ENCODE results near the gene C10orf95.
"Not testable (repeated sequence)": the region's sequence is repeated elsewhere in the genome, so short reads cannot be mapped to it uniquely, and the experiment has no call there.

The C10orf95 gene, protein sequence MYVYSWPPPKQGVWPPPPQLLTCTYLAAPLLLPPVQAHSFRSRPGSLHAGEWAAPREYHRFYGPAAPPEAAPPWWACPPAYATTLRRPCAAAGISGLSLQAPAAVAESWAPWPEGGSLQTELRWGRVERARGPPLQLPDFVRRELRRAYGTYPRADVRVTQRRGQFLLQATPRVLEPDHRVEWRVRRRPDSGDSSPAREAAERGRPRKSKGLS

DNA sequence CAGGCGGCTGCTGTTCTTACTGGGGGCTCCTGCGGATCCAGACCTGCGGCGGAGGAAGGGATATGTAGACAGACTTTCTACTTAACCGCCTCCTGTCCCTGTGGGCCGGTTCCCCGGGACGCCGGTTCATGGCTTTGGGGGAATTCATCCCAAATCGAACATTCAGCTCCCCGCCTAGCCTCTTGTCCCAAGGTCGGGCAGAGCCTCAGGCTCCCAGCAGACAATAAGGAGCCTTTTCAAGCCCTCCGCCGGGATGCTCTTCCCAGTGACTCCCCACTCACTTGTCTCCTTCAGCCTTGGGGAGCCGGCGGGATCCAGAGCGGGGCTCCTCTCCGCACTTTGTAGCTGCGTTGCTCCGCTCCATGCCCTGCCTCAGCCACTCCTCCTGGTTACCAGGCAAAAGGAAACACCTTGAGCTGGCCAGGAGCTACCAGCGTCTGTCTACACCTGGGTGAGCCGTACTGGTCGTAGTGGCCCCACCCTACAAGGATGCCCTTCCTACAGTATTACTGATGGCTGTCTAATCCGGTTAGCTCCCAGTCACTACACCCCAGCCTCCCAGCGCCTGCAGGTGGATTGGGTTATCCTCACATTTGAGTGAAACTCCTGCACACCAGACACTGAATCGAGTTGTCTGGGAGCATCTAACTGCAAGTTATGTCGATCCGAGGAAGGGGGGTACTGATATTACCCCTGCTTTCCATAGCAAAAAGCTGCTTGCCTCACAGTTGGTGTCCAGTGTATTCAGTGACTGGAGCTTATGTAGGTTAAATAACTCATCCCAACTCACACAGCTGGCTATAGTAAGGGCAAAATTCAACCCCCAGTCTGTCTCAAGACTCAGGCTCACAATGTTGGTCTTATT, at the start of gene C10orf95:
C10orf95 (minus strand) TSS at position 439 of the 865 bp plus-strand sequence. CDS start 450 bp downstream, outside the sequence.
- DNase-seq, result no peak

DNA sequence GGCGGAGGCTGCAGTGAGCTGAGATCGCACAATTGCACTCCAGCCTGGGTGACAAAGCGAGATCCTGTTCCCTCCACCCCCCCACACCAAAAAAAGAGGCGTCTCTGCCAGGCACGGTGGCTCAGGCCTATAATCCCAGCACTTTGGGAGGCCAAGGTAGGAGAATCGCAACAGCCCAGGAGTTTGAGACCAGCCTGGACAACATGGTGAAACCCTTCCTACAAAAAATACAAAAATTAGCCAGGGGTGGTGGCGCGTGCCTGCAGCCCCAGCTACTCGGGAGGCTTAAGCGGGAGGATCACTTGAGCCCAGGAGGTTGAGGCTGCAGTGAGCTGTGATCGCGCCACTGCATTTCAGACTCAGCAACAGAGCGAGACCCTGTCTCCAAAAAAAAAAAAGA, 49.3 kb upstream of the C10orf95 start:
- DNase-seq, result not testable (repeated sequence)

DNA sequence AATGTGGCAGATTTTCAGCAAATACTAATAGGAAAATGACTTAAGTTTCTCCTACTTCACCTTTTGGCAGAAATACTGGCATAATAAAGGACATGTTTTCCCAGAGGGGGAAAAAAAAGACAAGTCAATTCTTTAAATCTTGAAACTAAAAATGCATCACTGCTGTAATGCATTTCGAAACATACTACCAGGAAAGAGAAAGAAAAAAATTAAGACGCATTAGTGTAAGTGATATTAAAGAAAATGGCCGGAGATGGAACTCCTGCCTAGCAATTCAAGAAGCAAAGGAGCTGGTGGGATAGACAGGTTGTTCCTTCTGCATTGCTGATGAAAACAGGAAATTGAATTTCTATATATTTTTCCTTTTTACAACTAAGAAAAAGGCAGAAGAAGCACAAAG, 48.0 kb upstream of the C10orf95 start:
- no peak for DNase-seq

DNA sequence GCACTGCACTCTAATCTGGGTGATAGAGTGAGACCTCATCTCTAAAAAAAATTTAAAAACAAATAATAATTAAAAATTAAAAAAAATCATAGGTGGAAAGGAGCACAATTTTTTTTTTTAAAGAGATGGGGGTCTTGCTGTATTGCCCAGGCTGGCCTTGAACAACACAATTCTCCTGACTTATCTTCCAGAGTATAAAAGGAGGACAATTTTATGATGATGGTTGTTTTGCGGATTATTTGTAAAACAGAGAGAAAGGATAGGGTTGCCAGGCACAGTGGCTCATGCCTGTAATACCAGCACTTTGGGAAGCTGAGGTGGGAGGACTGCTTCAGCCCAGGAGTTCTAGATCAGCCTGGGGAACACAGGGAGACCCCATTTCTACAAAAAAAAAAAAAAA, 46.2 kb upstream of the C10orf95 start:
- DNase-seq, result no peak

DNA sequence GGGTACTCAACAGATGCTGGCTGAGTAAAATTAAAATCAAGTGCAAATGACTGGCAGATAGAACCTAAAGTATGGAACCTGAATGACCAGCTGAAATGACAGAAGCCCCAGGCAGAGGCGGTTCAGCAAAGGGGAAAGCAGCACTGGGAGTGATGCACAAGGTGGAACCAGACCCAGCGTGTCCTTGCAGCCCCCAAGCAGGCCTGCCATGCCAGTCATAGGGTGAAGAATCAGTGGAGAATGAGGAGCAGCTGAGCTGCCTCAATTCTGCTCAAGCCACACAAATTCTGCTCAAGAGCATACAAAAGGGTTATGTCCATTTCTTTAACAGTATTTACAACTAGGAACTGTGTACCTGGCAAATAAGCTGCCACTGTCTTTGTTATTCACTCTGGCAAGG, 42.4 kb upstream of the C10orf95 start:
- no peak for DNase-seq

DNA sequence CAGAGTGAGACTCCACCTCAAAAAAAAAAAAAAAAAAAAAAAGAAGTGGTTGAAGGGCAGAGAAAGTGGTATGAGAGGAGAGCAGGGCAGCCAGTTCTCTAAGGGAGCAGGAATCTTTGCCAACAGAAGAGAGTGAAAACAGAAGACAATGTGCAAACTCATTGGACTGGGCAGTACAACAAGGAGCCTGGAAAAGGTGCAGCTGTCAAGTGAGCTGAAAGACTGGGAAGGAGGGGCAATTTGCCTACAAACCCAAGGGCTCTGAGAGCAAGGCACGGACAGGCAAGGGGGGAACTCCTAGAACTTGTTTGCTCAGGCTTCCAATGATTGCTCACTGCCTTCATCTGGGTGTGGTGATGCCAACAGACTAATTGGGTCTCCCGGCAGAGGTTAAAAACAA, 41.6 kb upstream of the C10orf95 start:
- no peak for DNase-seq

DNA sequence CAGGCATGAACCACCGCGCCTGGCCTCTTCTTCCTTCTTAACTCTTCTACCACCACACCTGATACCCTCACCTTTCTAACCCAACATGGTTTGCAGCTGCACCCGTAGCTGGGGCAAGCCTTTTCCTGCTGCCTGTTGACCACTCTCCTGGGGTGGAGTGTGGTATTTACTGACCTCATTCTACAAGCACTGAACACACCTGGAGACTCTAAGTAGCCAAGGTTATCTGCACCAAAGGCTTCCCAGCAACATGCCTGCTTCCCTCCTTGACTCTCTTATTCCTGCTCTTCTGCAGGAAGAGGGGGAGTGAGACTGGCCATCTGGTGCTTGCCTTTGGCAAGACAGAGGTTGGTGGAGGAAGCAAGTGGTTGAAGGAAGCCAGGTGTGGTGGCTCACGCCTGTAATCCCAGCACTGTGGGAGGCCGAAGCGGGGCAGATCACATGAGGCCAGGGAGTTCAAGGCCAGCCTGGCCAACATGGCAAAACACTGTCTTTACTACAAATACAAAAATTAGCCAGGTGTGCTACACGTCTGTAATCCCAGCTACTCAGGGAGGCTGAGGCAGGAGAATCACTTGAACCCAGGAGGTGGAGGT, 41.1 kb upstream of the C10orf95 start:
- DNase-seq, result no peak

DNA sequence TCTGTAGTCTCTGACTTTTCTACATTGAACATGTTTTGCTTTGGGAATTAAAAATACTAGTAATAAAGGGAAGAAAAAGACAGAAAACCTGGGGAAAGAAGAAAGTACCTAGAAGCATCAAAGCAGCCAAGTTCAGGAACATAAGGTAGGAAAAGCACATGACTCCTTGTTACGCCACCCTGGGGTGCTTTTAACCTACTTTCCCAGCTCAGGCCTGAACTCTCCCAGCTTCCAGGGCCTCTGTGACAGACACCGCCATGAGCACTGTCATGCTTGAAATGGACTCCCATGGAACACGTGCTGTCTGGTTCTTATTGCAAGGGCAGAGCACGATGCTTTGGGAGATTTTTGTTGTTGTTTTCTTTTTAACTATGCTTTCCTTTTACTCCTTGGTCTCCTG, 39.8 kb upstream of the C10orf95 start:
- no peak for DNase-seq

DNA sequence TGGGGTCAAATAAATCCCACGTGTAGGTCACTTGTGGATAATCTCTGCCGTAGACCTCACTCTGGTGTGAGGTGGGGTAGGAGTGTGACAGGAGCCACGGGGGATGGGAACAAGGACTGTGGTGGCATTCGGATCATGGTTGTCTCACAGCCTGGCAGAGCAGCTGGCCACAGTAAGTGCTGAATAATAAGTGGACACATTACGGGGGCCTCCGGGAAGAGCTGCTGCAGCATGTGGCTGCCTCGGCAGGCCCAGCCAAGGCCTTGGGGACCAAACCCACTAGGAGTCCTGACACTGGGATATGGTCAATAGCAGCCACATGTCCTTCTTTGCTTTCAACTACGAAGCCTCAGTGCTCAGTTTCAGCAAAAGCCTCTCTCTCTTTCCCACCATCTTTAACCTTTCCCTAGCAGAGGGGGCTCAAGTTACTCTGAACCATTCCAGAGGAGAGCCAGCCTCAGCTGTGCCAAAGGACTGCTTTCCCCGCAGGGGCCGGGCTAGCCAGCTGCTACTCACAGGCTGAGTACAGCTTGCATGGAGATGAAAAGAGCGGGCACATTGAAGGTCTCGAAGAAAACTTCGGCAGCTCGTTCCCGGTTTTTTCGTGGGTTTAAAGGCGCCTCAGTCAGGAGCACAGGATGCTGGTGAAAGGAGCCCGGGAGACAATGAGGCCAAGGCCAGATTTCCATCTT, 33.9 kb upstream of the C10orf95 start:
- no peak for DNase-seq

DNA sequence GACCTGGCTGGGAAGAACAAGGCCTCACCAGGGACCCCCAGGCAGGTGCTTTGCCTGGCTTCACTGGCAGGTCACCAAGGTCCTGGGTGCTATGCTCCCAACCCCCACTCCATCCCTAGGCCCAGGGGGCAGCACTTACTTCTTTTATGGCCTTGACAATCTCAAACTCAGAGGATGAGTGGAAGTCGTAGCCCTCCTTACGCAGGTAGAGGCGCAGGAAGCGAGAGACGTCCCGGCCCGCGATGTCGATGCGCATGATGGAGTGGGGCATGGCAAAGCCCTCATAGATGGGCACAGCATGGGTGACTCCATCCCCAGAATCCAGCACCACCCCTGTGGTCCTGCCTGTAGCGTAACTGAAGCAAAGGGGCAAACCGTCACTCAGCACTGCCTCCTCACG, 32.7 kb upstream of the C10orf95 start:
- no peak for DNase-seq

DNA sequence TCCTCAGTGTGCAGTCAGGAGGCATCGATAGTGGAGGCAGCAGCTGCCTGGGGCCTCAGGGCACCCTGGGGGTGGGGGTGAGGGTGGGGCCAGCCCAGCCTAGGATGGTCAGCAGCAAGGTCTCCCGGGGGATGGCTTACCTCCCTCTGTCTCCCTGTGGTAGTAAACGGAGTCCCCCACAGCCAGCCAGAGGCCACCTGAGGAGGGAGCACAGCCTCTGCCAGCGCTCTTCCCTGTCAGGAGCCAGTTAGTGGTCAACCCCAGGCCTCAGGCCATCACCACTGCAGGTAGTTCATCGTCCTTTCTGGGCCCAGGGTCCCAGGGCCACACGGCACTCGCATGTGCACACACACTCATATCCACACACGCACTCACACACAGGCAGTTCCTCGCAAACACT, 29.1 kb upstream of the C10orf95 start:
- DNase-seq, result no peak

DNA sequence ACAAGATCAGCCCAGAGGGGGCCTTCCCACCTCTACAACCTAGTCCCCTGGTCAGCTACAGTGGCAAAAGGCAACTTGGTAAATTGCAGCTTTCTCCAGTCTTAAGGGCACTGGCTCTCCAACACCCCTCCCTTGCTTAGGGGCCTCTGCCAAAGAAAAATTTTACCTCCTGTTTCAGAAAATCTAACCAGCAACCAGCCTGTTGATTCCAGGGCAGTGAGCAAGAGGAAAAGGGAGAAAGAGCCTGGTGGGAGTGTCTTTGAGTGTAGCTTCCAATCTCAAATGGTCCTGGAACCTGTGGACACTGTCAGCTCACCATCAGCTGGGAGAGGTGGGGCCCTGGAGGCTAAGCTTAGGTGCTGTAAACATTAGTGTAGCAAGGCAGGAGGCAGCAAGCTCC, 28.3 kb upstream of the C10orf95 start:
- no peak for DNase-seq

DNA sequence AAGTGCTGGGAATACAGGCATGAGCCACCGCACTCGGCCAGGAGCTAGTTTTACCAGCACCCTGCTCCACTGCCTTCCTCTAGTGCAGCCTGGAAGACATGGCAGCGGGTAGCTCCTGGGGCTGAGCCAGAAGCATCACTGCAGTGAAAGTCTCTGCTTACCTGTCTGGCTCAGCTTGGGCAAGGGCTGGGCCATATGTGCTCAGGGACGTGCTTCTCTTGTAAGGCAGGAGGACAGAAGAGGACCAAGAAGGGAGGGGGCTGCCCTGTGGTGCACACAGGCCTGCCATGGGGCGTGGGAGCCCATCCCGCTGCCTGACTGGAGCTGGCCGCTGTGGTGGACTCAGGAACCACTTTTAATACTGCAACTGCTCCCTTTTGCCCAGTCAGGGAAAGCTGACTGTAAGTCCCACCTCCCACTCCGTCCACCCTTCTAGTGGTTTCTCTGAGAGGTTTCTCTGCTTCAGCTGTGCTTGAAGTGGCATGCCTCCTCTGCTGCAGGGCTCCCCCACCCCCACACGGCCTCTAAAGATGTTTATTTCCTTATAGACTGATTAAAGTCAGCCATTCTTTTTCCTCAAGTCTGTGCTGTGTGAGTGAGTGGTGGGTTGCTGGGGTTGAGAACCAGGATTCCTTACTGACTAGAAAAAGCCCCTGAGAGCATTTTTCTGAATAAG, 25.3 kb upstream of the C10orf95 start:
- DNase-seq, result no peak

DNA sequence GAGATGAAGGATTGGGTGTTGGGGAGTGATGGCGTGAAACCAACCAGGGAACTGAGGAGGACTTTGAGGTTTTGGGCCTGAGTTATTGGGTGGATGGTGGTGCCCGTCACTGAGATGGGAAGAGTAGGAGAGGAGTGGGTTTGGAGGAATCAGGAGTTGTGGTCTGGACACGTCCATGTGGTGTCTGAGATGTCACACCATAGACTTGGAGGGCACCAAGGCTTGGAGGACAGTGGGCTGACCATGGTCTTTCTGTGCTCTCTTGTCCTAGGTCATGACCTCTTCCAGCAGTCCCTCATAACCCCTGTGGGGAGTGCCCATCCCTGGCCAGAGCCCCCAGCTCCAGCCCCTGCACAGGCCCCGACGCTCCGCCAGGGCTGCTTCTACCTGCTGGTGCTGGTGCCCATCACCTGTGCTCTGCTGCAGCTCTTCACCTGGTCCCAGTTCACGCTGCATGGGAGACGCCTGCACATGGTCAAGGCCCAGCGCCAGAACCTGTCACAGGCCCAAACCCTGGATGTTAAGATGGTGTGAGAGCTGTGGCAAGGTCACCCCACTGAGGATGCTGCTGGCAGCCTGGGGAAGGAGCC, 24.2 kb upstream of the C10orf95 start:
- no peak for DNase-seq

DNA sequence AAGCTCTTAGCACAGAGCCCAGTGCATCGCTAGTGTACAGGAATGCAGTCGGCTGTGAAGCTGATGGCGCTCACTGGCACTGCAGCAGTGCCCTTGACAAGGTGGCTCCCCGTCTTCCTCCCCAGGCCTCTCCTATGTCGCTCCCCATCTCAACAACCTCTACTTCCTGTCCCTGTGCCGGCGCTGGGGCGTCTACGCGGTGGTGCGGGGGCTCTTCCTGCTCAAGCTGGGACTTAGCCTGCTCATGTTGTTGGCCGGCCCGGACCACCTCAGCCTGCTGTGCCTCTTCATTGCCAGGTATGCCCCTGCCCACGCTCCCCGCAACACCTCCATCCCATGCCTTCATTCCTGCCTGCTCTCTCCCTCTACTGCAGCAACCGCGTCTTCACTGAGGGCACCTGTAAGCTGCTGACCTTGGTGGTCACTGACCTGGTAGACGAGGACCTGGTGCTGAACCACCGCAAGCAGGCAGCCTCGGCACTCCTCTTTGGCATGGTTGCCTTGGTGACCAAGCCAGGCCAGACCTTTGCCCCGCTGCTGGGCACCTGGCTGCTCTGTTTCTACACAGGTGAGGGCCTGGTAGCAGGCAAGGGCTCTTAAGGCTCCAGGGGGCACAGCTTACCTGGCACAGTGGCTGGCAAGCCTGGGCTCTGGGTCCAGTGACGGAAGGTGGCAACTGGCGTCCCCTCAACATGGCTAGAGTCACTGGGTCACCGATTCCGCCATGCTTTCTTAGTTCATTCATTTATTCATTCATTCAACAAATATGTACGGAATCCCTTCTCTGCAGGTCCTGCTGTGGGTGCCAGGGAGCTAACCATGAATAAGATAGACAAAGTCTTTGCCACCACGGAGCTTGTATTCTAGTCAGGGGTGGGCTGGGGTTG, 22.3 kb upstream of the C10orf95 start:
- DNase-seq, result no peak

DNA sequence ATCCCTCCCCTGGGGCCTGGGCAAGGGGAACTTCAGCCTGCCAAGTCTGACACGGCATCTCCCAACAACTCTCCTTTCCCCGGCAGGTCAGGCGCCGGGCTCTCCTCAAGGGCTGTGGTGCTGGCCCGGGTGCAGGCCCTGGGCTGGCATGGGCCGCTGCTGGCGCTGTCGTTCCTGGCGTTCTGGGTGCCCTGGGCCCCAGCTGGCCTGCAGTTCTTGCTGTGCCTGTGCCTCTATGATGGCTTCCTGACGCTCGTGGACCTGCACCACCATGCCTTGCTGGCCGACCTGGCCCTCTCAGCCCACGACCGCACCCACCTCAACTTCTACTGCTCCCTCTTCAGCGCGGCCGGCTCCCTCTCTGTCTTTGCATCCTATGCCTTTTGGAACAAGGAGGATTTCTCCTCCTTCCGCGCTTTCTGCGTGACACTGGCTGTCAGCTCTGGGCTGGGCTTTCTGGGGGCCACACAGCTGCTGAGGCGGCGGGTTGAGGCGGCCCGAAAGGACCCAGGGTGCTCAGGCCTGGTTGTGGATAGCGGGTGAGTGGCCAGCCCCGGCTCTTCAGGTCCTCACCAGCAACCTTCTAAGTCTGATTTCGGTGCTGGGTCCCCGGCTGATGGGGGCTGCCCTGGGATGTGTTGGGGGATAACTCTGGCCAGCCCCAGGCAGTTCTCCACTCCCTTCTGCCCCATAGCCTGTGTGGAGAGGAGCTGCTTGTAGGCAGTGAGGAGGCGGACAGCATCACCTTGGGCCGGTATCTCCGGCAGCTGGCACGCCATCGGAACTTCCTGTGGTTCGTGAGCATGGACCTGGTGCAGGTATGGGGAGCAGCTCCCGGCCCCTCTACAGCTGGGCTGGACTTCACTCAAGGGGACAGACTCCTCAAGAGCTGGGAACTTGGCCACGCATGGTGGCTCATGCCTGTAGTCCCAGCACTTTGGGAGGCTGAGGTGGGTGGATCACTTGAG, 19.5 kb upstream of the C10orf95 start:
- DNase-seq, result no peak

DNA sequence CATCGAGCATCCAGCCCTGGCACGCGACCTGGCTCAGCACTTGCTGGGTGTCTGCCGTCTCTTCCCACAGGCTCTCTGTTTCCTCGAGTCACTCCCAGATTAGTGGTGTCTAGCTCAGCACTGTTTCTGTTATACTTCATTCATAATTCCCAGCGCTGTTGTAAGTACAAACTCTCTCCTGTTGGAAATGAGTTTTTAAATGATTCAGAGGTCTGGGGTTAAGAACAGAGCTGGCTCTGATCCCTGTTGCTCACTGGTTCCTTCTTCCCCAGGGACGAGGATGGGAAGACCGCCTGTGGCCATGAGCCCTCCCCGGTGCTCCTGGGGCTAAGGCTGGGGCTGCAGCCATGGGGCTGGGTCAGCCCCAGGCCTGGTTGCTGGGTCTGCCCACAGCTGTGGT, 17.3 kb upstream of the C10orf95 start:
- no peak for DNase-seq

DNA sequence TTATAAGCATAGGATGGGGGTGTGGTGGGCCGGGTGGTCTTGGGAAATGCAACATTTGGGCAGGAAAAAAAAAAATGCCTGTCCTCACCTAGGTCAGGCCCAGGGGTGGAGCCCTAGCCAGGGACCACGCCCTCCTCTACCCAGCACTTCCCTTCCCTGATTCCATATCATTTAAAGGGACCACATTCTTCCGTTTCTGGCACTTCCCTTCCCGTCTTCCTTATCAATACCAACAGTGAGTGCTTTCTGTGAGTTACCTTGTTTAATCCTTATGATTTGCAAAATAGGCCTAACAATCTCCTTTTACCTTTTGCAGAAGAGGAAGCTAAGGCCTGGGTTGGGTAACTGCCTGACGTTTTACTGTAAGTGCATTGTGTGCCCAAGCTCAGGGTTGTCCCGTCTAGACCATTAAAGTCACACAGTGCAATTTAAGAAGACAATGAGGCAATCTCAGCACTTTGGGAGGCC, 16.7 kb upstream of the C10orf95 start:
- no peak for DNase-seq

DNA sequence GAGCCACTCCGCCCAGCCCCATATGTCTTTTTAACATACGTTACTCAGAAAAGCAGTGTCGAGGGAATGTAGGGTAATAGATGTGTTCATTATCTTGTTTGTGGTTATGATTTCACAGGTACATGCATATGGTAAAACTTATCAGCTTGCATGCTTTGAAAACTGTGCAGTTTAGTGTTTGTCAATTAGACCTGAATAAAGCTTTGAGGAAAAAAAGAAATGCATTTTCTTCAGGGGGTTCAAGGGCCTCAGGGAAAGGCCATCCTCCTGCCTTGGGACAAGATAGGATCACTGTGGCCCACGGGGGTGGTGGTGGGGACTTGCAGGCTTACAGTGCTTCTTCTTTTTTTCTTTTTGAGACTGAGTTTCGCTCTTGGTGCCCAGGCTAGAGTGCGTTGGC, 16.0 kb upstream of the C10orf95 start:
- no peak for DNase-seq

DNA sequence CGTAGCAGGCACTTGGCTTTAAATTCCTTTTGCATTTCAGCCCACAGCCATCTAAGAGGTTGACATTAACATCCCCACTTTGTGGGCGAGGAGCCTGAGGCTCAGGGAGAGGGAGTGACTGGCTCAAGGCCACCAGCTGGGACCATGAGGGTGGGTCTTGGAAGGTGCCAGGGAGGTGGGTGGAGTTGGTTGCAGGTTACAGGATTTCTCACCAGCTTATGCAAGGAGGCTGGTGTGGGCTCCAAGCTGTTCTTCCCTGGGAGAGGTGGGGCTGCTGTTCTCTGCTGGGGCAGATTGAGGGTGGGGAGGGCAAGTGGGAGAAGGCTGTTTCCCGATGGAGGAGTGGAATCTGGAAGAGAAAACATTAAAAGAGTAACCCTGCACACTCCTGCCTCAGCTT, 14.1 kb upstream of the C10orf95 start:
- DNase-seq, result no peak
